K562 (cell line): ENCODE results near the gene C2CD4D. TPM values are rescaled to one million over a fixed set of nuclear protein-coding genes. Genes with fewer than 3 reads are reported as not detected.

Experiments
- ATAC-seq: fragments of 200-7000 bp; cut with Tn5 transposase; 3 replicates; pipeline ENCODE4 v1.9.1; 2020; ENCODE audit warnings: moderate library complexity
- BruUV-seq: library from RNA; stranded (reverse); fragments of 400-500 nt; replicated peaks from 2 replicates; lab custom pipeline; 2021; lab: Mats Ljungman, UMichigan
- CTCF ChIA-PET: fragments of 300-600 bp; formaldehyde crosslinking; extraction: SDS; loops from one replicate; lab custom pipeline; 2021; ENCODE audit warnings: low intra/inter-chr PET ratio; lab: Yijun Ruan, JAX
- POLR2A ChIA-PET: fragments of 300-600, 350-650 bp; sonication (Branson Sonifier 250); formaldehyde crosslinking; extraction: SDS; loops from one replicate; lab custom pipeline; 2021; ENCODE audit warnings: antibody characterized with exemption, inconsistent platforms; lab: Yijun Ruan, JAX
- DNase-seq, 4 experiments: peaks; one replicate each; pipeline versions ENCODE4 v3.0.0 to v3.0.0-alpha.2; 2011 to 2018; ENCODE audit warnings: low spot score in 3 of 4, mixed read lengths in 3 of 4; ENCODE audit errors: extremely low read depth in 1 of 4
- FAIRE-seq: peaks from 2 replicates; lab custom pipeline; 2011; peaks lifted over from hg19 to GRCh38; lab: Jason Lieb, UNC
- H2AFZ ChIP-seq: 2 replicates; pipeline ENCODE4 v1.6.0; 2011; ENCODE audit warnings: low read depth, low read length, control low read depth, inconsistent platforms
- H3K27ac ChIP-seq: fragments of 200-600 bp; 3 replicates; pipeline ENCODE4 v1.8.0; 2011; ENCODE audit warnings: low read depth, mild to moderate bottlenecking, control low read depth, inconsistent platforms, low read length, moderate library complexity, mixed read lengths; ENCODE audit errors: extremely low read depth
- H3K27me3 ChIP-seq, 2 experiments: fragments of 300-600 bp in 1 of 2; 2 replicates in 1 of 2; 3 replicates in 1 of 2; pipeline versions ENCODE4 v1.6.0 to v1.8.0; 2011; ENCODE audit warnings: inconsistent platforms in 2 of 2, low read length in 2 of 2, mild to moderate bottlenecking in 1 of 2, mixed read lengths in 1 of 2, moderate library complexity in 1 of 2; ENCODE audit not compliant: control insufficient read depth in 2 of 2, insufficient read depth in 2 of 2
- H3K36me3 ChIP-seq: fragments of 300-600 bp; 3 replicates; pipeline ENCODE4 v1.8.0; 2011; ENCODE audit warnings: mild to moderate bottlenecking, low read length, inconsistent platforms; ENCODE audit not compliant: control insufficient read depth, insufficient read depth
- H3K4me1 ChIP-seq, 2 experiments: fragments of 200-600 bp in 1 of 2; replicated peaks in 1 of 2; 2 replicates in 1 of 2; 3 replicates in 1 of 2; pipeline versions ENCODE4 v1.5.1 to v1.8.0; 2011; ENCODE audit warnings: inconsistent platforms in 2 of 2, low read length in 2 of 2, mild to moderate bottlenecking in 1 of 2, mixed read lengths in 1 of 2, moderate library complexity in 1 of 2; ENCODE audit not compliant: control insufficient read depth in 2 of 2, insufficient read depth in 2 of 2
- H3K4me2 ChIP-seq: 2 replicates; pipeline ENCODE4 v1.6.1; 2011; ENCODE audit warnings: low read length, control low read depth, inconsistent platforms, mixed read lengths; ENCODE audit not compliant: insufficient read depth
- H3K4me3 ChIP-seq: fragments of 200-600 bp; sonication (generic), shearing (Covaris generic); 2 replicates; pipeline ENCODE4 v1.5.1; 2016; ENCODE audit warnings: control low read depth, inconsistent platforms
- H3K79me2 ChIP-seq: fragments of 200-600 bp; 3 replicates; pipeline ENCODE4 v1.8.0; 2011; ENCODE audit warnings: low read length, inconsistent platforms; ENCODE audit not compliant: control insufficient read depth, insufficient read depth
- H3K9ac ChIP-seq, 2 experiments: 2 replicates each; pipeline versions ENCODE4 v1.6.0 to v1.6.1; 2011; ENCODE audit warnings: low read depth in 2 of 2, low read length in 2 of 2, control low read depth in 1 of 2, inconsistent platforms in 1 of 2, mild to moderate bottlenecking in 1 of 2, mixed read lengths in 1 of 2; ENCODE audit not compliant: insufficient read depth in 1 of 2
- H3K9me1 ChIP-seq: one replicate; pipeline ENCODE4 v1.6.0; 2011; ENCODE audit warnings: inconsistent platforms, mild to moderate bottlenecking, low read length, moderate library complexity; ENCODE audit not compliant: control insufficient read depth, insufficient read depth
- H3K9me3 ChIP-seq: replicated peaks from 2 replicates; pipeline ENCODE4 v1.5.1; 2011; ENCODE audit warnings: low read depth, low read length, inconsistent platforms; ENCODE audit not compliant: control insufficient read depth, insufficient read depth
- H4K20me1 ChIP-seq: replicated peaks from 2 replicates; pipeline ENCODE4 v1.6.1; 2011; ENCODE audit warnings: low read length, inconsistent platforms, mixed read lengths; ENCODE audit not compliant: control insufficient read depth, insufficient read depth
- L3MBTL2 ChIP-seq: fragments of 450-650 bp; IDR thresholded peaks from 2 replicates; pipeline ENCODE4 v1.6.1; 2016; ENCODE audit warnings: mild to moderate bottlenecking, moderate library complexity
- ZFP91 ChIP-seq: sonication (generic); formaldehyde crosslinking; IDR thresholded peaks from 2 replicates; pipeline ENCODE4 v1.8.0; 2022; ENCODE audit warnings: mild to moderate bottlenecking, missing genetic modification reagents
- ZNF140 ChIP-seq: fragments of 250-450 bp; sonication (Bioruptor Pico); IDR thresholded peaks from 2 replicates; pipeline ENCODE4 v1.8.0; 2021; ENCODE audit warnings: moderate library complexity, mild to moderate bottlenecking, inconsistent platforms
- ZNF184 ChIP-seq: sonication (generic); formaldehyde crosslinking; IDR thresholded peaks from 2 replicates; pipeline ENCODE4 v1.5.0; 2020; ENCODE audit warnings: missing genetic modification reagents
- ZNF717 ChIP-seq: fragments of 250-450 bp; sonication (Bioruptor Pico); IDR thresholded peaks from 2 replicates; pipeline ENCODE4 v1.5.0; 2021
- WGBS: fragments of 100-300 bp; shearing (Covaris generic); methylation state at CpG from one replicate; pipeline ENCODE4 v1.1.6; 2016; ENCODE audit warnings: low coverage, mixed read lengths; ENCODE audit not compliant: insufficient coverage; ENCODE audit errors: missing lambda C conversion rate; 5-methylcytosine and 5-hydroxymethylcytosine counted together
- in situ Hi-C: fragments of 300-500 bp; cut with MboI; formaldehyde crosslinking; loops from 4 replicates; pipeline ENCODE4 v1.15.0; 2018; ENCODE audit warnings: inconsistent platforms, mixed read lengths
- intact Hi-C: fragments of 100-400 bp; cut with micrococcal nuclease; formaldehyde crosslinking; loops from 2 replicates; pipeline ENCODE4 v1.14.2; 2022
- polyA plus RNA-seq, 8 experiments: library from polyadenylated mRNA; depleted of rRNA in 4 of 8; stranded (reverse) in 5 of 8; unstranded in 3 of 8; fragments of >200 nt; fragmentation: Nextera tagmentation in 2 of 8; fragmentation: Illumina TruSeq in 1 of 8; extraction: Ambion mirVana in 2 of 8; extraction: Trizol in 1 of 8; gene quantifications; 2 replicates each; pipeline versions ENCODE4 v1.2.1 to v1.2.3, GENCODE V29; 2011 to 2014; ENCODE audit warnings: inconsistent platforms in 1 of 8, missing spikeins in 1 of 8
- total RNA-seq, 7 experiments: library from RNA; depleted of rRNA in 6 of 7; stranded (reverse); fragments of >200 nt in 6 of 7; fragmentation: Illumina TruSeq in 2 of 7; extraction: Trizol in 2 of 7; gene quantifications; 2 replicates each; pipeline versions ENCODE4 v1.2.1 to v1.2.3, GENCODE V29; 2011 to 2021; ENCODE audit warnings: low replicate concordance in 1 of 7

C2CD4D gene
- total and polyA plus RNA-seq, 9 of the 15 experiments (the other 6 are each of a cell fraction or from before 2014, with no cell fraction given), result not detected

- DNase-seq (no peak), ATAC-seq (no peak), FAIRE-seq (no peak)
- Histone ChIP-seq H3K4me3 (no peak overlapping the region), H3K9me3 (no peaks in the 10 kb centered on the region), H2AFZ (no peak overlapping the region), H3K4me1 (no peaks in the 10 kb centered on the region), H3K79me2 (no peaks in the 10 kb centered on the region), H3K36me3 (no peaks in the 10 kb centered on the region), H3K9me1 (no peaks in the 10 kb centered on the region), H4K20me1 (peaks cover 3% of the 10 kb centered on the region; the same call in 1 of the 2 replicates), H3K9ac (no peak overlapping the region), H3K4me2 (no peak overlapping the region), H3K27me3 (peaks cover 63 to 76% of the 10 kb centered on the region in 2 experiments), H3K27ac (no peak overlapping the region)
- in situ Hi-C loops, result no loop called here
- 9% methylated on average over 12 of the region's 12 CpGs for WGBS
- CTCF ChIA-PET, result no interaction called here
- intact Hi-C loops, result no loop called here
- POLR2A ChIA-PET, result interaction anchor here (1.0 kb wide), 1 partner anchor 22 kb away, joined by 3 read pairs; no protein-coding TSS in a partner anchor
- BruUV-seq, result no TSS peak
- no peak for TF ChIP-seq ZNF184 (CRISPR knock-in tag)
- TF ChIP-seq ZFP91, result no peak
- TF ChIP-seq L3MBTL2, result no peak
- no peak for TF ChIP-seq ZNF140 (CRISPR knock-in tag)
- no peak for TF ChIP-seq ZNF717 (CRISPR knock-in tag)
Observed at GRCh38 chr1:151813271-151813977, 26.2 kb downstream of the C2CD4D start.
